IMR-90 (cell line): ENCODE results near the gene EHBP1. TPM values are rescaled to one million over a fixed set of nuclear protein-coding genes. Genes with fewer than 3 reads are reported as not detected.

Source experiments
- ATAC-seq: fragments of 200-7000 bp; cut with Tn5 transposase; 2 replicates; pipeline ENCODE4 v1.9.1; 2020; ENCODE audit warnings: low read depth, mild to moderate bottlenecking, moderate library complexity
- BruUV-seq: library from RNA; stranded (reverse); fragments of 400-500 nt; replicated peaks from 2 replicates; lab custom pipeline; 2021; lab: Mats Ljungman, UMichigan
- CTCF ChIA-PET: fragments of 300-600 bp; formaldehyde crosslinking; extraction: SDS; loops from one replicate; lab custom pipeline; 2021; ENCODE audit warnings: antibody characterized with exemption; lab: Yijun Ruan, JAX
- POLR2A ChIA-PET: fragments of 300-600 bp; sonication (Branson Sonifier 250); formaldehyde crosslinking; loops from one replicate; lab custom pipeline; 2022; ENCODE audit warnings: antibody characterized with exemption; ENCODE audit not compliant: unreplicated experiment; lab: Charles Lee
- DNase-seq: peaks from one replicate; pipeline ENCODE4 v3.0.0; 2013
- H2AFZ ChIP-seq: replicated peaks from 2 replicates; pipeline ENCODE3; 2013; ENCODE audit warnings: low read length, mild to moderate bottlenecking; ENCODE audit not compliant: poor library complexity
- H2AK5ac ChIP-seq: 2 replicates; pipeline ENCODE4 v1.6.1; 2013; ENCODE audit warnings: low read depth, low read length, inconsistent platforms
- H2AK9ac ChIP-seq: replicated peaks from 2 replicates; pipeline ENCODE3; 2013; ENCODE audit warnings: mild to moderate bottlenecking, low read depth, low read length, moderate library complexity; ENCODE audit not compliant: poor library complexity
- H2BK120ac ChIP-seq: 2 replicates; pipeline ENCODE4 v1.6.1; 2013; ENCODE audit warnings: low read depth, low read length, inconsistent platforms
- H2BK15ac ChIP-seq: 3 replicates; pipeline ENCODE4 v1.6.1; 2013; ENCODE audit warnings: low read depth, low read length, inconsistent platforms
- H2BK20ac ChIP-seq: 2 replicates; pipeline ENCODE4 v1.6.1; 2013; ENCODE audit warnings: low read depth, mild to moderate bottlenecking, inconsistent platforms, low read length, moderate library complexity
- H2BK5ac ChIP-seq: 2 replicates; pipeline ENCODE4 v1.6.1; 2013; ENCODE audit warnings: mild to moderate bottlenecking, low read depth, low read length, inconsistent platforms; ENCODE audit not compliant: poor library complexity, severe bottlenecking
- H3K14ac ChIP-seq: replicated peaks from 2 replicates; pipeline ENCODE4 v1.6.1; 2013; ENCODE audit warnings: low read depth, low read length, inconsistent platforms
- H3K18ac ChIP-seq: 2 replicates; pipeline ENCODE4 v1.6.1; 2013; ENCODE audit warnings: low read depth, low read length, control low read depth
- H3K23ac ChIP-seq: 2 replicates; pipeline ENCODE4 v1.6.1; 2013; ENCODE audit warnings: low read depth, low read length, inconsistent platforms
- H3K27ac ChIP-seq: 2 replicates; pipeline ENCODE4 v1.5.1; 2013; ENCODE audit warnings: mild to moderate bottlenecking, control low read depth, low read length; ENCODE audit not compliant: insufficient read depth
- H3K27me3 ChIP-seq: 2 replicates; pipeline ENCODE4 v1.6.1; 2013; ENCODE audit warnings: low read length; ENCODE audit not compliant: control insufficient read depth, insufficient read depth
- H3K36me3 ChIP-seq: 2 replicates; pipeline ENCODE4 v1.6.1; 2013; ENCODE audit warnings: low read length, mixed read lengths; ENCODE audit not compliant: control insufficient read depth, insufficient read depth
- H3K4ac ChIP-seq: 2 replicates; pipeline ENCODE4 v1.6.1; 2013; ENCODE audit warnings: low read depth, low read length, inconsistent platforms
- H3K4me1 ChIP-seq: 2 replicates; pipeline ENCODE4 v1.6.1; 2013; ENCODE audit warnings: low read length, mixed read lengths; ENCODE audit not compliant: control insufficient read depth, insufficient read depth
- H3K4me2 ChIP-seq: 2 replicates; pipeline ENCODE4 v1.6.1; 2013; ENCODE audit warnings: low read depth, mild to moderate bottlenecking, control low read depth, low read length, moderate library complexity
- H3K4me3 ChIP-seq: 2 replicates; pipeline ENCODE4 v1.5.1; 2013; ENCODE audit warnings: low read depth, mild to moderate bottlenecking, control low read depth, low read length, moderate library complexity; ENCODE audit not compliant: insufficient read depth
- H3K56ac ChIP-seq: 2 replicates; pipeline ENCODE4 v1.6.1; 2013; ENCODE audit warnings: low read length, inconsistent platforms; ENCODE audit not compliant: insufficient read depth; ENCODE audit errors: extremely low read depth
- H3K79me1 ChIP-seq, 2 experiments: 2 replicates each; pipeline ENCODE4 v1.6.1; 2013; ENCODE audit warnings: low read length in 2 of 2, inconsistent platforms in 1 of 2, low read depth in 1 of 2
- H3K9ac ChIP-seq: 2 replicates; pipeline ENCODE4 v1.6.1; 2013; ENCODE audit warnings: low read depth, low read length, control low read depth
- H3K9me1 ChIP-seq: 2 replicates; pipeline ENCODE4 v1.6.1; 2013; ENCODE audit warnings: low read length, inconsistent platforms; ENCODE audit not compliant: insufficient read depth
- H3K9me3 ChIP-seq: 2 replicates; pipeline ENCODE4 v1.6.1; 2013; ENCODE audit warnings: low read length; ENCODE audit not compliant: control insufficient read depth, insufficient read depth
- H4K20me1 ChIP-seq: 2 replicates; pipeline ENCODE4 v1.6.1; 2013; ENCODE audit warnings: low read length, inconsistent platforms; ENCODE audit not compliant: insufficient read depth
- H4K5ac ChIP-seq: 2 replicates; pipeline ENCODE4 v1.6.1; 2013; ENCODE audit warnings: mild to moderate bottlenecking, low read depth, low read length, control low read depth
- H4K8ac ChIP-seq, 2 experiments: 2 replicates each; pipeline ENCODE4 v1.6.1; 2013; ENCODE audit warnings: low read depth in 2 of 2, low read length in 2 of 2, control low read depth in 1 of 2, inconsistent platforms in 1 of 2
- H4K91ac ChIP-seq: 2 replicates; pipeline ENCODE4 v1.6.1; 2013; ENCODE audit warnings: low read depth, low read length, inconsistent platforms; ENCODE audit not compliant: insufficient read depth
- BHLHE40 ChIP-seq: fragments of 150-350 bp; IDR thresholded peaks from 2 replicates; pipeline ENCODE4 v1.6.1; 2016; ENCODE audit warnings: mild to moderate bottlenecking, low read depth, low read length
- CEBPB ChIP-seq: IDR thresholded peaks from 2 replicates; pipeline ENCODE4 v1.6.1; 2012; ENCODE audit warnings: low read depth, low read length, improper control_type of control experiment
- CHD1 ChIP-seq: IDR thresholded peaks from 2 replicates; pipeline ENCODE4 v1.6.1; 2012; ENCODE audit warnings: low read depth, low read length, improper control_type of control experiment
- FOS ChIP-seq: fragments of 150-350 bp; IDR thresholded peaks from 2 replicates; pipeline ENCODE4 v1.6.1; 2016; ENCODE audit warnings: low read depth, low read length
- MAFK ChIP-seq: IDR thresholded peaks from 2 replicates; pipeline ENCODE4 v1.6.1; 2012; ENCODE audit warnings: low read depth, low read length, improper control_type of control experiment
- MAZ ChIP-seq: IDR thresholded peaks from 2 replicates; pipeline ENCODE4 v1.6.1; 2012; ENCODE audit warnings: low read depth, mild to moderate bottlenecking, low read length, improper control_type of control experiment, moderate library complexity, borderline replicate concordance
- MXI1 ChIP-seq: IDR thresholded peaks from 2 replicates; pipeline ENCODE4 v1.6.1; 2012; ENCODE audit warnings: low read depth, mild to moderate bottlenecking, low read length, moderate library complexity, borderline replicate concordance
- NFE2L2 ChIP-seq: fragments of 150-350 bp; IDR thresholded peaks from 2 replicates; pipeline ENCODE4 v1.6.1; 2016; ENCODE audit warnings: low read depth, mild to moderate bottlenecking, low read length
- POLR2A ChIP-seq: IDR thresholded peaks from 2 replicates; pipeline ENCODE4 v1.6.1; 2012; ENCODE audit warnings: mild to moderate bottlenecking, low read depth, low read length
- RAD21 ChIP-seq: IDR thresholded peaks from 2 replicates; pipeline ENCODE4 v1.6.1; 2012; ENCODE audit warnings: low read length, improper control_type of control experiment
- RCOR1 ChIP-seq: IDR thresholded peaks from 2 replicates; pipeline ENCODE4 v1.6.1; 2012; ENCODE audit warnings: mild to moderate bottlenecking, low read length, improper control_type of control experiment; ENCODE audit not compliant: insufficient replicate concordance
- RFX5 ChIP-seq: IDR thresholded peaks from 2 replicates; pipeline ENCODE4 v1.8.0; 2012; ENCODE audit warnings: low read depth, mild to moderate bottlenecking, low read length, moderate library complexity
- SMC3 ChIP-seq: fragments of 150-350 bp; IDR thresholded peaks from 2 replicates; pipeline ENCODE4 v1.6.1; 2016; ENCODE audit warnings: low read depth, mild to moderate bottlenecking, antibody characterized with exemption, low read length, moderate library complexity
- WGBS, 2 experiments: methylation state at CpG; one replicate each; pipeline versions ENCODE4 v1.1.5 to v1.1.7; 2013; ENCODE audit warnings: missing lambda C conversion rate in 2 of 2; ENCODE audit not compliant: insufficient read length in 1 of 2; ENCODE audit errors: extremely low coverage in 2 of 2; 5-methylcytosine and 5-hydroxymethylcytosine counted together
- dilution Hi-C: fragments of 300-500 bp; cut with HindIII; formaldehyde crosslinking; loops from one replicate; pipeline ENCODE4 v1.14.3; 2018; ENCODE audit warnings: low sequenced_read_pairs; ENCODE audit not compliant: unreplicated experiment
- in situ Hi-C: fragments of 300-500 bp; cut with MboI; formaldehyde crosslinking; loops from 3 replicates; pipeline ENCODE4 v1.14.3; 2019; ENCODE audit warnings: low sequenced_read_pairs, inconsistent platforms, mixed read lengths
- intact Hi-C: fragments of 100-400 bp; cut with micrococcal nuclease; formaldehyde crosslinking; loops from 2 replicates; pipeline ENCODE4 v1.10.0; 2022
- polyA plus RNA-seq, 3 experiments: library from polyadenylated mRNA; depleted of rRNA; stranded (reverse); fragments of >200 nt; gene quantifications; 2 replicates each; pipeline ENCODE4 v1.2.3, GENCODE V29; 2012; ENCODE audit warnings: low replicate concordance in 1 of 3
- total RNA-seq: library from RNA; depleted of rRNA; stranded (reverse); fragments of >200 nt; gene quantifications from 2 replicates; pipeline ENCODE4 v1.2.3, GENCODE V29; 2012
- TF ChIP-seq, protein P1 (sequence below): fragments of 150-350 bp; IDR thresholded peaks from 2 replicates; pipeline ENCODE4 v1.6.1; 2016; ENCODE audit warnings: low read depth, mild to moderate bottlenecking, low read length, moderate library complexity, borderline replicate concordance
- TF ChIP-seq, protein P2 (sequence below): conservative IDR thresholded peaks from 2 replicates; pipeline ENCODE4 v1.5.1; 2012; ENCODE audit warnings: mild to moderate bottlenecking, low read depth, low read length, improper control_type of control experiment
- TF ChIP-seq, protein P3 (sequence below): fragments of 150-350 bp; IDR thresholded peaks from 2 replicates; pipeline ENCODE4 v1.6.1; 2017; ENCODE audit warnings: mild to moderate bottlenecking, antibody characterized with exemption, low read length, low read depth

EHBP1 gene
- total and polyA plus RNA-seq, 2 of the 4 experiments (the other 2 are of a cell fraction), result 28.3 to 44.4 TPM

DNA sequence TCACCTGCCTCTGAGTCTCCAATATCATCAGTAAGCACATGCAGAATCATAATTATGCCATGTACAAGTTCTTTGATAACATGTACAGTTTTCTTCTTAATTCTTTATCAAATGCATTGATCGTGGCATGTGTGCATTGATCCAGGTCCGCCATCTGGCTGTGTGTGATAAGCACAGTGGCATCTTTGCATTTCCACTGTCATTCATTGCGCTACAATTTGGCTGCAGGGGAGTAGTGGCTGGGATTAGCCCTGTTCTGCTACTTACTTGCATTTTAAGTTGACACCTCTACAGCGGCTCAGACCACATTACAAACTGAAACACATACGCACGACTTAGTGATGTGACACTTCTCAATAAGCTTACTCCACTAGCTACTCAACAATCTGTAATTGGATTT, 261.5 kb downstream of the EHBP1 start:
- Histone ChIP-seq H3K36me3 (peaks cover 1% of the 10 kb centered on the region; the same call in 1 of the 2 replicates), H2AK5ac (no peak overlapping the region), H2BK120ac (no peak overlapping the region), H2BK5ac (no peak overlapping the region), H2AFZ (no peak overlapping the region), H2AK9ac (no peak overlapping the region), H3K18ac (no peak overlapping the region), H3K4me3 (no peak overlapping the region), H3K27me3 (no peaks in the 10 kb centered on the region), H3K14ac (no peak overlapping the region), H3K56ac (no peak overlapping the region), H2BK20ac (no peak overlapping the region), H3K9ac (no peak overlapping the region), H4K20me1 (no peaks in the 10 kb centered on the region), H3K23ac (no peak overlapping the region), H2BK15ac (no peak overlapping the region), H3K4ac (no peak overlapping the region), H3K9me1 (peaks cover 3% of the 10 kb centered on the region; the same call in 1 of the 2 replicates), H3K4me1 (no peaks in the 10 kb centered on the region), H3K79me1 (no peaks in the 10 kb centered on the region), H3K27ac (no peak overlapping the region), H3K4me2 (no peak overlapping the region), H4K8ac (no peak overlapping the region), H4K91ac (no peak overlapping the region), H3K9me3 (no peaks in the 10 kb centered on the region), H4K5ac (no peak overlapping the region)
- no CpG with 5 or more reads among the region's 6 CpGs for WGBS, 2 experiments
- ChIA-PET CTCF (no interaction called here), POLR2A (no interaction called here)
- DNase-seq (no peak), ATAC-seq (no peak)
- dilution Hi-C loops, result no loop called here
- intact Hi-C loops, result no loop called here
- TF ChIP-seq SMC3, result no peak
- no peak for TF ChIP-seq RAD21
- TF ChIP-seq MXI1, result no peak
- TF ChIP-seq RFX5, result no peak
- no peak for TF ChIP-seq POLR2A
- TF ChIP-seq, protein P1, sequence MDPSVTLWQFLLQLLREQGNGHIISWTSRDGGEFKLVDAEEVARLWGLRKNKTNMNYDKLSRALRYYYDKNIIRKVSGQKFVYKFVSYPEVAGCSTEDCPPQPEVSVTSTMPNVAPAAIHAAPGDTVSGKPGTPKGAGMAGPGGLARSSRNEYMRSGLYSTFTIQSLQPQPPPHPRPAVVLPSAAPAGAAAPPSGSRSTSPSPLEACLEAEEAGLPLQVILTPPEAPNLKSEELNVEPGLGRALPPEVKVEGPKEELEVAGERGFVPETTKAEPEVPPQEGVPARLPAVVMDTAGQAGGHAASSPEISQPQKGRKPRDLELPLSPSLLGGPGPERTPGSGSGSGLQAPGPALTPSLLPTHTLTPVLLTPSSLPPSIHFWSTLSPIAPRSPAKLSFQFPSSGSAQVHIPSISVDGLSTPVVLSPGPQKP, result no peak
- no peak for TF ChIP-seq MAFK
- TF ChIP-seq, protein P2, sequence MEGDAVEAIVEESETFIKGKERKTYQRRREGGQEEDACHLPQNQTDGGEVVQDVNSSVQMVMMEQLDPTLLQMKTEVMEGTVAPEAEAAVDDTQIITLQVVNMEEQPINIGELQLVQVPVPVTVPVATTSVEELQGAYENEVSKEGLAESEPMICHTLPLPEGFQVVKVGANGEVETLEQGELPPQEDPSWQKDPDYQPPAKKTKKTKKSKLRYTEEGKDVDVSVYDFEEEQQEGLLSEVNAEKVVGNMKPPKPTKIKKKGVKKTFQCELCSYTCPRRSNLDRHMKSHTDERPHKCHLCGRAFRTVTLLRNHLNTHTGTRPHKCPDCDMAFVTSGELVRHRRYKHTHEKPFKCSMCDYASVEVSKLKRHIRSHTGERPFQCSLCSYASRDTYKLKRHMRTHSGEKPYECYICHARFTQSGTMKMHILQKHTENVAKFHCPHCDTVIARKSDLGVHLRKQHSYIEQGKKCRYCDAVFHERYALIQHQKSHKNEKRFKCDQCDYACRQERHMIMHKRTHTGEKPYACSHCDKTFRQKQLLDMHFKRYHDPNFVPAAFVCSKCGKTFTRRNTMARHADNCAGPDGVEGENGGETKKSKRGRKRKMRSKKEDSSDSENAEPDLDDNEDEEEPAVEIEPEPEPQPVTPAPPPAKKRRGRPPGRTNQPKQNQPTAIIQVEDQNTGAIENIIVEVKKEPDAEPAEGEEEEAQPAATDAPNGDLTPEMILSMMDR, result no peak
- no peak for TF ChIP-seq MAZ
- no peak for TF ChIP-seq CHD1
- TF ChIP-seq CEBPB, result no peak
- TF ChIP-seq, protein P3, sequence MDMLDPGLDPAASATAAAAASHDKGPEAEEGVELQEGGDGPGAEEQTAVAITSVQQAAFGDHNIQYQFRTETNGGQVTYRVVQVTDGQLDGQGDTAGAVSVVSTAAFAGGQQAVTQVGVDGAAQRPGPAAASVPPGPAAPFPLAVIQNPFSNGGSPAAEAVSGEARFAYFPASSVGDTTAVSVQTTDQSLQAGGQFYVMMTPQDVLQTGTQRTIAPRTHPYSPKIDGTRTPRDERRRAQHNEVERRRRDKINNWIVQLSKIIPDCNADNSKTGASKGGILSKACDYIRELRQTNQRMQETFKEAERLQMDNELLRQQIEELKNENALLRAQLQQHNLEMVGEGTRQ, result no peak
- no peak for TF ChIP-seq BHLHE40
- TF ChIP-seq NFE2L2, result no peak
- no peak for TF ChIP-seq RCOR1
- no peak for TF ChIP-seq FOS
- in situ Hi-C loops, result no loop called here
- no TSS peak for BruUV-seq
